GM19455 (cell line): ENCODE data around the gene ECT2.
"Not testable (repeated sequence)": the region's sequence is repeated elsewhere in the genome, so short reads cannot be mapped to it uniquely, and the experiment has no call there.

Experiments
- ATAC-seq: cut with Tn5 transposase; IDR thresholded peaks from one replicate; pipeline ENCODE4 v1.9.1; 2021; ENCODE audit not compliant: unreplicated experiment

Gene ECT2

GRCh38 chr3:172739462-172739861, 11.1 kb upstream of the ECT2 start:
- no peak for ATAC-seq

GRCh38 chr3:172746475-172746874, 4.1 kb upstream of the ECT2 start:
- no peak for ATAC-seq

- no peak for ATAC-seq
Measured at GRCh38 chr3:172749230-172749965, 1.1 kb upstream of the ECT2 start.

GRCh38 chr3:172750069-172750367, 508 bp upstream of the ECT2 start:
- ATAC-seq, result no peak

GRCh38 chr3:172751175-172751704, 714 bp downstream of the ECT2 start:
- ATAC-seq, result peak; percentile 22

GRCh38 chr3:172752651-172753050, 2.1 kb downstream of the ECT2 start:
- no peak for ATAC-seq

- no peak for ATAC-seq
Measured at GRCh38 chr3:172753125-172753524, 2.6 kb downstream of the ECT2 start.

GRCh38 chr3:172760416-172760815, 9.9 kb downstream of the ECT2 start:
- not testable (repeated sequence) for ATAC-seq

- ATAC-seq, result no peak
Measured at GRCh38 chr3:172766241-172766640, 15.7 kb downstream of the ECT2 start.

GRCh38 chr3:172766718-172767405, 16.3 kb downstream of the ECT2 start:
- no peak for ATAC-seq

- no peak for ATAC-seq
Measured at GRCh38 chr3:172770382-172770781, 19.9 kb downstream of the ECT2 start.

GRCh38 chr3:172771672-172772071, 21.1 kb downstream of the ECT2 start:
- no peak for ATAC-seq

GRCh38 chr3:172776049-172776717, 25.7 kb downstream of the ECT2 start:
- ATAC-seq, result no peak

- no peak for ATAC-seq
Measured at GRCh38 chr3:172777901-172778300, 27.4 kb downstream of the ECT2 start.

- no peak for ATAC-seq
Measured at GRCh38 chr3:172782235-172782634, 31.7 kb downstream of the ECT2 start.

GRCh38 chr3:172786036-172786435, 35.5 kb downstream of the ECT2 start:
- ATAC-seq, result no peak

- no peak for ATAC-seq
Measured at GRCh38 chr3:172787019-172787418, 36.5 kb downstream of the ECT2 start.

- no peak for ATAC-seq
Measured at GRCh38 chr3:172787746-172788145, 37.2 kb downstream of the ECT2 start.

GRCh38 chr3:172799246-172799645, 48.7 kb downstream of the ECT2 start:
- no peak for ATAC-seq

GRCh38 chr3:172800156-172800555, 49.6 kb downstream of the ECT2 start:
- ATAC-seq, result no peak

GRCh38 chr3:172803489-172803888, 53.0 kb downstream of the ECT2 start:
- no peak for ATAC-seq

- ATAC-seq, result no peak
Measured at GRCh38 chr3:172804323-172804722, 53.8 kb downstream of the ECT2 start.
